B cell (primary cell): Measurements from ENCODE around the gene KCNG3. TPM values are rescaled to one million over a fixed set of nuclear protein-coding genes. Genes with fewer than 3 reads are reported as not detected.

ENCODE experiments used
- ATAC-seq: fragments of 200-7000 bp; cut with Tn5 transposase; one replicate; pipeline ENCODE4 v1.10.0; 2021; ENCODE audit warnings: low read depth, mild to moderate bottlenecking, moderate number of reproducible peaks, moderate library complexity
- CTCF ChIA-PET: fragments of 350-600 bp; sonication (Branson Sonifier 250); formaldehyde crosslinking; loops from one replicate; lab custom pipeline; 2021; ENCODE audit warnings: antibody characterized with exemption, inconsistent platforms; lab: Charles Lee
- POLR2A ChIA-PET: fragments of 350-600 bp; sonication (Branson Sonifier 250); formaldehyde crosslinking; loops from one replicate; lab custom pipeline; 2021; ENCODE audit warnings: antibody characterized with exemption; lab: Charles Lee
- DNase-seq: peaks from one replicate; pipeline ENCODE4 v3.0.0; 2013
- H2AFZ ChIP-seq: 2 replicates; pipeline ENCODE4 v1.6.1; 2012; ENCODE audit warnings: mild to moderate bottlenecking, low read depth, low read length; ENCODE audit not compliant: insufficient read depth, poor library complexity, severe bottlenecking
- H3K27ac ChIP-seq, 2 donors: 1 replicate in 1 of 2; 2 replicates in 1 of 2; pipeline ENCODE4 v1.5.1; 2012 to 2013; ENCODE audit warnings: low read length in 2 of 2, mild to moderate bottlenecking in 2 of 2, moderate library complexity in 1 of 2
- H3K27me3 ChIP-seq, 4 experiments: fragments of 200-600 bp in 1 of 4; sonication (generic) in 1 of 4; replicated peaks in 1 of 4; 1 replicate in 2 of 4; 2 replicates in 2 of 4; pipeline versions ENCODE4 v1.6.1 to v1.7.0; 2013 to 2016; ENCODE audit warnings: low read length in 3 of 4, mild to moderate bottlenecking in 2 of 4, mixed read lengths in 1 of 4, moderate library complexity in 1 of 4; ENCODE audit not compliant: insufficient read depth in 4 of 4, control insufficient read depth in 3 of 4; ENCODE audit errors: control extremely low read depth in 1 of 4
- H3K36me3 ChIP-seq, 2 experiments: replicated peaks in 1 of 2; 1 replicate in 1 of 2; 2 replicates in 1 of 2; pipeline versions ENCODE4 v1.6.1 to v1.7.1; 2013; ENCODE audit warnings: low read length in 1 of 2; ENCODE audit not compliant: insufficient read depth in 2 of 2, control insufficient read depth in 1 of 2; ENCODE audit errors: control extremely low read depth in 1 of 2, extremely low read depth in 1 of 2
- H3K4me1 ChIP-seq, 2 donors: fragments of 200-600 bp in 1 of 2; sonication (generic) in 1 of 2; 1 replicate in 1 of 2; 2 replicates in 1 of 2; pipeline versions ENCODE4 v1.5.1 to v1.6.1; 2013 to 2017; ENCODE audit warnings: low read length in 2 of 2; ENCODE audit not compliant: control insufficient read depth in 2 of 2, insufficient read depth in 2 of 2
- H3K4me2 ChIP-seq: replicated peaks from 2 replicates; pipeline ENCODE3; 2012; ENCODE audit warnings: mild to moderate bottlenecking, low read depth, low read length; ENCODE audit not compliant: poor library complexity, severe bottlenecking
- H3K4me3 ChIP-seq, 5 experiments: fragments of 200-600 bp in 1 of 5; sonication (generic) in 1 of 5; 1 replicate in 3 of 5; 2 replicates in 2 of 5; pipeline versions ENCODE4 v1.5.1 to v1.7.0; 2011 to 2016; ENCODE audit warnings: low read length in 4 of 5, mild to moderate bottlenecking in 4 of 5, low read depth in 2 of 5, control low read depth in 1 of 5, moderate library complexity in 1 of 5; ENCODE audit not compliant: insufficient read depth in 1 of 5; ENCODE audit errors: control extremely low read depth in 1 of 5, extremely low read depth in 1 of 5
- H3K79me2 ChIP-seq: fragments of 200-600 bp; sonication (generic); one replicate; pipeline ENCODE4 v1.6.0; 2016; ENCODE audit warnings: low read length; ENCODE audit not compliant: control insufficient read depth, insufficient read depth
- H3K9ac ChIP-seq: fragments of 200-600 bp; sonication (generic); 2 replicates; pipeline ENCODE4 v1.6.1; 2017; ENCODE audit warnings: mild to moderate bottlenecking, low read length, moderate library complexity
- H3K9me3 ChIP-seq, 3 donors: one replicate each; pipeline versions ENCODE4 v1.6.1 to v1.7.1; 2013; ENCODE audit warnings: low read length in 2 of 3; ENCODE audit not compliant: control insufficient read depth in 2 of 3, insufficient read depth in 1 of 3; ENCODE audit errors: control extremely low read depth in 1 of 3
- H4K20me1 ChIP-seq: 2 replicates; pipeline ENCODE4 v1.6.0; 2012; ENCODE audit warnings: mild to moderate bottlenecking, low read length; ENCODE audit not compliant: insufficient read depth, control insufficient read depth, poor library complexity, severe bottlenecking
- H3K27ac Mint-ChIP-seq: one replicate; pipeline ENCODE4 v1.8.0; 2021; ENCODE audit warnings: mixed read lengths
- H3K27me3 Mint-ChIP-seq: one replicate; pipeline ENCODE4 v1.8.0; 2021; ENCODE audit warnings: mixed read lengths
- H3K4me1 Mint-ChIP-seq: one replicate; pipeline ENCODE4 v1.8.0; 2021; ENCODE audit warnings: mixed read lengths
- H3K4me3 Mint-ChIP-seq: one replicate; pipeline ENCODE4 v1.8.0; 2021; ENCODE audit warnings: mixed read lengths
- H3K9me3 Mint-ChIP-seq: one replicate; pipeline ENCODE4 v1.8.0; 2022; ENCODE audit warnings: mixed read lengths; ENCODE audit not compliant: insufficient read depth
- CTCF ChIP-seq: fragments of 200-600 bp; IDR thresholded peaks from one replicate; pipeline ENCODE4 v1.8.0; 2022; ENCODE audit warnings: antibody characterized with exemption, mild to moderate bottlenecking
- EZH2 ChIP-seq: IDR thresholded peaks from 2 replicates; pipeline ENCODE4 v1.6.1; 2012; ENCODE audit warnings: borderline replicate concordance, low read depth, mild to moderate bottlenecking, moderate library complexity, low read length; ENCODE audit not compliant: insufficient read depth, poor library complexity, severe bottlenecking
- WGBS: methylation state at CpG from one replicate; pipeline ENCODE4 v1.1.5; 2013; ENCODE audit warnings: missing lambda C conversion rate; ENCODE audit not compliant: insufficient coverage; 5-methylcytosine and 5-hydroxymethylcytosine counted together
- intact Hi-C: fragments of 100-400 bp; cut with micrococcal nuclease; formaldehyde crosslinking; loops from one replicate; pipeline ENCODE4 v1.10.0; 2022
- polyA plus RNA-seq: library from polyadenylated mRNA; depleted of rRNA; stranded (reverse); fragments of >200 nt; gene quantifications from 2 replicates; pipeline ENCODE4 v1.2.3, GENCODE V29; 2012
- total RNA-seq, 2 donors: library from RNA; stranded (reverse); fragments of 120-200 nt in 1 of 2; gene quantifications; 1 replicate in 1 of 2; 2 replicates in 1 of 2; pipeline versions ENCODE4 v1.2.3 to v1.2.4, GENCODE V29; 2013 to 2022

Gene KCNG3
- total and polyA plus RNA-seq, 2 donors (not counting 1 experiment from before 2014, with no cell fraction given): not detected

GRCh38 chr2:42516418-42516901 is 22.7 kb upstream of the KCNG3 start:
- Histone ChIP-seq H3K9ac (no peak overlapping the region), H3K79me2 (no peaks in the 10 kb centered on the region), H3K4me3 (no peak overlapping the region), H3K4me2 (no peak overlapping the region), H2AFZ (no peak overlapping the region), H3K27ac (no peak overlapping the region), H3K4me1 (no peaks in the 10 kb centered on the region), H3K36me3 (no peaks in the 10 kb centered on the region), H4K20me1 (no peaks in the 10 kb centered on the region), H3K27me3 (no peaks in the 10 kb centered on the region), H3K9me3 (peaks cover 0 to 4% (median 0%) of the 10 kb centered on the region in 3 donors)
- H3K27me3 Mint-ChIP-seq: peaks cover 5% of the 10 kb centered on the region
- H3K9me3 Mint-ChIP-seq: no peaks in the 10 kb centered on the region
- ChIA-PET POLR2A (no interaction called here), CTCF (interaction anchor here (0.7 kb wide), 1 partner anchor 71 kb away, joined by 5 read pairs; no protein-coding TSS in a partner anchor)
- no peak overlapping the region for H3K27ac Mint-ChIP-seq
- no peak overlapping the region for H3K4me3 Mint-ChIP-seq
- DNase-seq (no peak), ATAC-seq (no peak)
- no peaks in the 10 kb centered on the region for H3K4me1 Mint-ChIP-seq
- TF ChIP-seq EZH2 (no peak), CTCF (no peak)
- intact Hi-C loops: no loop called here
- 71% methylated on average over 4 of the region's 4 CpGs for WGBS

DNA sequence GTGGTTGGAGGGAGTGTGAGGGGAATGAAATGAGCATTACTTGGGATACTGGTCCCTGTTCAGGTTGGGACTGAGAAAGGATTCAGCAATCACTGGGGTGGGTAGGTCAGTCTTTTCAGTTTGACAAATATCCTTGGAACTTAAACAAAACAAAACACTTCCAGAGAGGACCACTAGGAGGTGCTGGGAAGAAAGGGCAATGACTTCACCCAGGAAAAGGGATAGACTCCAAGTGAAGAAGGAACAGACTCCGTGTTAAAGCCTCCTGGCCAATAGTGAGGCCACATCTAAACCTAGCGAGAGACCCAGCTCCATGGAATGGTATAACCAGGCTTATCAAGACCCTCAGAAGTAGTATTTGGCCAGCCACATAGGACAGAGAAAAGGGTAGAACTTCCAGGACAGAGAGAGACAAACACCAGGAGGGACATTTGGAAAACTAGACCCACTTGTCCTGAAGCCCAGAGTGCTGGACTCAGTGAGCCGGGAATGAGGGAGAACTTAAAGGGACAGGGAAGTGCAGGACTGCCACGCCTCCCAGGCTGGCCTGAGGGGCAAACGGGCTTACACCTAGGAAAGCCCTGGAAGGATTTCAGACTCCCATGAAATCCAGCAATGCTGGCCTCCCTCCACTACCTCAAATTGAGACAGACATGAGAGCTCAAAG is 19.6 kb upstream of the KCNG3 start:
- no peak for ATAC-seq
- POLR2A ChIA-PET: interaction anchor here (0.9 kb wide), 1 partner anchor 150 kb away, joined by 3 read pairs; no protein-coding TSS in a partner anchor

More for the DNA sequence above, 19.6 kb upstream of the KCNG3 start:
- peak; percentile 35 for DNase-seq
- no peak overlapping the region for H3K4me3 ChIP-seq
- peaks cover 5% of the 10 kb centered on the region for H3K27me3 Mint-ChIP-seq
- no peaks in the 10 kb centered on the region for H3K9me3 Mint-ChIP-seq
- H3K4me1 ChIP-seq: no peaks in the 10 kb centered on the region
- WGBS: 76% methylated on average over 5 of the region's 5 CpGs
- intact Hi-C loops: no loop called here
- no peaks in the 10 kb centered on the region for H4K20me1 ChIP-seq
- no peak overlapping the region for H3K27ac ChIP-seq
- H3K4me1 Mint-ChIP-seq: peaks cover 6% of the 10 kb centered on the region
- H3K4me2 ChIP-seq: no peak overlapping the region
- H3K36me3 ChIP-seq: no peaks in the 10 kb centered on the region
- CTCF ChIA-PET: interaction anchor here (0.6 to 4.6 kb wide), 4 partner anchors 17 to 213 kb away, joined by 3 to 33 read pairs (median 3); no protein-coding TSS in a partner anchor
- no peak overlapping the region for H3K4me3 Mint-ChIP-seq
- H2AFZ ChIP-seq: no peak overlapping the region
- H3K27me3 ChIP-seq: no peaks in the 10 kb centered on the region
- H3K27ac Mint-ChIP-seq: no peak overlapping the region
- TF ChIP-seq CTCF (peak; percentile 42), EZH2 (no peak)
- H3K9ac ChIP-seq: no peak overlapping the region
- no peaks in the 10 kb centered on the region for H3K9me3 ChIP-seq
- no peaks in the 10 kb centered on the region for H3K79me2 ChIP-seq
